H9 (cell line): ENCODE results near the gene PMM2. TPM values are rescaled to one million over a fixed set of nuclear protein-coding genes. Genes with fewer than 3 reads are reported as not detected.

Experiments used
- DNase-seq: peaks from one replicate; pipeline ENCODE4 v3.0.0-alpha.2; 2017
- H2AFZ ChIP-seq: one replicate; pipeline ENCODE4 v1.6.1; 2013; ENCODE audit warnings: mild to moderate bottlenecking, low read length, control low read depth, moderate library complexity
- H2AK5ac ChIP-seq: 2 replicates; pipeline ENCODE4 v1.6.1; 2013; ENCODE audit warnings: low read length, control low read depth, mixed read lengths; ENCODE audit not compliant: insufficient read length
- H2BK120ac ChIP-seq: one replicate; pipeline ENCODE4 v1.6.1; 2013; ENCODE audit warnings: low read depth, mild to moderate bottlenecking, low read length, control low read depth, inconsistent platforms; ENCODE audit not compliant: poor library complexity, severe bottlenecking
- H2BK12ac ChIP-seq: 2 replicates; pipeline ENCODE4 v1.6.1; 2013; ENCODE audit warnings: low read length, control low read depth, mixed read lengths, low read depth; ENCODE audit not compliant: insufficient read length
- H2BK15ac ChIP-seq: 2 replicates; pipeline ENCODE4 v1.6.1; 2013; ENCODE audit warnings: low read depth, low read length, control low read depth
- H2BK20ac ChIP-seq: one replicate; pipeline ENCODE4 v1.6.1; 2013; ENCODE audit warnings: low read depth, mild to moderate bottlenecking, low read length, control low read depth, inconsistent platforms; ENCODE audit not compliant: poor library complexity, severe bottlenecking
- H2BK5ac ChIP-seq: 2 replicates; pipeline ENCODE4 v1.6.1; 2013; ENCODE audit warnings: low read length, control low read depth, mixed read lengths; ENCODE audit not compliant: insufficient read length
- H3K14ac ChIP-seq: 2 replicates; pipeline ENCODE4 v1.6.1; 2013; ENCODE audit warnings: low read length, control low read depth; ENCODE audit not compliant: insufficient read depth
- H3K18ac ChIP-seq: 2 replicates; pipeline ENCODE4 v1.6.1; 2013; ENCODE audit warnings: low read depth, mild to moderate bottlenecking, mixed read lengths, low read length, control low read depth; ENCODE audit not compliant: insufficient read length
- H3K23ac ChIP-seq: 2 replicates; pipeline ENCODE4 v1.6.1; 2013; ENCODE audit warnings: low read length, control low read depth, mixed read lengths, low read depth; ENCODE audit not compliant: insufficient read length
- H3K23me2 ChIP-seq: 2 replicates; pipeline ENCODE4 v1.6.1; 2013; ENCODE audit warnings: low read depth, mild to moderate bottlenecking, mixed read lengths, low read length, control low read depth; ENCODE audit not compliant: insufficient read length, poor library complexity, severe bottlenecking
- H3K27ac ChIP-seq: 2 replicates; pipeline ENCODE4 v1.5.1; 2013; ENCODE audit warnings: low read length, control low read depth, mixed read lengths, low read depth; ENCODE audit not compliant: insufficient read length
- H3K27me3 ChIP-seq: 2 replicates; pipeline ENCODE4 v1.6.1; 2013; ENCODE audit warnings: low read length, control low read depth, inconsistent platforms; ENCODE audit not compliant: insufficient read depth
- H3K4ac ChIP-seq: 2 replicates; pipeline ENCODE4 v1.6.1; 2013; ENCODE audit warnings: low read depth, mild to moderate bottlenecking, control low read depth, inconsistent platforms, low read length, moderate library complexity
- H3K4me1 ChIP-seq: 2 replicates; pipeline ENCODE4 v1.6.1; 2013; ENCODE audit warnings: low read length, control low read depth, inconsistent platforms; ENCODE audit not compliant: insufficient read depth
- H3K4me2 ChIP-seq: 2 replicates; pipeline ENCODE4 v1.6.1; 2013; ENCODE audit warnings: low read length, control low read depth, mixed read lengths; ENCODE audit not compliant: insufficient read length, insufficient read depth
- H3K56ac ChIP-seq: 2 replicates; pipeline ENCODE4 v1.6.1; 2013; ENCODE audit warnings: low read depth, mild to moderate bottlenecking, mixed read lengths, low read length, control low read depth; ENCODE audit not compliant: insufficient read length
- H3K79me1 ChIP-seq: 2 replicates; pipeline ENCODE4 v1.6.1; 2013; ENCODE audit warnings: low read depth, mild to moderate bottlenecking, moderate library complexity, low read length, control low read depth, inconsistent platforms; ENCODE audit not compliant: insufficient read depth, poor library complexity, severe bottlenecking
- H3K79me2 ChIP-seq: 2 replicates; pipeline ENCODE4 v1.6.1; 2013; ENCODE audit warnings: low read length, control low read depth, inconsistent platforms; ENCODE audit not compliant: insufficient read depth
- H3K9ac ChIP-seq: 2 replicates; pipeline ENCODE4 v1.6.1; 2013; ENCODE audit warnings: low read length, control low read depth, mixed read lengths; ENCODE audit not compliant: insufficient read length; ENCODE audit errors: extremely low read depth
- H3K9me3 ChIP-seq: one replicate; pipeline ENCODE4 v1.6.1; 2013; ENCODE audit warnings: low read depth, low read length, inconsistent platforms; ENCODE audit not compliant: control insufficient read depth
- H3T11ph ChIP-seq: one replicate; pipeline ENCODE4 v1.6.1; 2013; ENCODE audit warnings: mild to moderate bottlenecking, low read length, control low read depth, inconsistent platforms
- H4K20me1 ChIP-seq: one replicate; pipeline ENCODE4 v1.6.1; 2013; ENCODE audit not compliant: control insufficient read depth, insufficient read length, insufficient read depth
- H4K5ac ChIP-seq: 2 replicates; pipeline ENCODE4 v1.6.1; 2013; ENCODE audit warnings: low read depth, mild to moderate bottlenecking, mixed read lengths, low read length, control low read depth; ENCODE audit not compliant: insufficient read length
- H4K8ac ChIP-seq: replicated peaks from 2 replicates; pipeline ENCODE4 v1.6.1; 2013; ENCODE audit warnings: low read length, control low read depth, mixed read lengths, low read depth; ENCODE audit not compliant: insufficient read length
- H4K91ac ChIP-seq: 2 replicates; pipeline ENCODE4 v1.6.1; 2013; ENCODE audit warnings: low read depth, mild to moderate bottlenecking, moderate library complexity, mixed read lengths, low read length, control low read depth; ENCODE audit not compliant: insufficient read length
- H3K27ac Mint-ChIP-seq, 3 experiments: 2 replicates in 2 of 3; 3 replicates in 1 of 3; pipeline ENCODE4 v1.8.0; 2020 to 2021; ENCODE audit warnings: mixed read lengths in 3 of 3, mild to moderate bottlenecking in 1 of 3, moderate library complexity in 1 of 3
- H3K27me3 Mint-ChIP-seq: 2 replicates; pipeline ENCODE4 v1.8.0; 2021; ENCODE audit warnings: low read depth, mild to moderate bottlenecking, moderate library complexity, mixed read lengths
- H3K36me3 Mint-ChIP-seq, 3 experiments: 2 replicates in 2 of 3; 3 replicates in 1 of 3; pipeline ENCODE4 v1.8.0; 2020 to 2021; ENCODE audit warnings: low read depth in 3 of 3, mixed read lengths in 3 of 3; ENCODE audit not compliant: insufficient read depth in 1 of 3
- H3K4me1 Mint-ChIP-seq, 2 experiments: 2 replicates each; pipeline ENCODE4 v1.8.0; 2020; ENCODE audit warnings: mixed read lengths in 2 of 2
- H3K4me3 Mint-ChIP-seq, 2 experiments: 2 replicates in 1 of 2; 3 replicates in 1 of 2; pipeline ENCODE4 v1.8.0; 2020 to 2021; ENCODE audit warnings: mild to moderate bottlenecking in 2 of 2, mixed read lengths in 2 of 2, moderate library complexity in 1 of 2
- H3K9me3 Mint-ChIP-seq, 2 experiments: 2 replicates in 1 of 2; 3 replicates in 1 of 2; pipeline ENCODE4 v1.8.0; 2020; ENCODE audit warnings: mild to moderate bottlenecking in 2 of 2, mixed read lengths in 2 of 2, moderate library complexity in 1 of 2
- WGBS: extraction: QIAGEN DNeasy Blood & Tissue Kit; methylation state at CpG from one replicate; pipeline ENCODE4 v1.1.7; 2013; ENCODE audit warnings: missing lambda C conversion rate, low lambda C conversion rate, mixed read lengths; ENCODE audit not compliant: insufficient read length; ENCODE audit errors: extremely low coverage; 5-methylcytosine and 5-hydroxymethylcytosine counted together
- total RNA-seq: library from RNA; stranded (reverse); gene quantifications from 2 replicates; pipeline ENCODE4 v1.2.1, GENCODE V29; 2021
- TF ChIP-seq, protein P1 (sequence below): fragments of 200-600 bp; sonication (generic); conservative IDR thresholded peaks from 3 replicates; pipeline ENCODE4 v1.8.0; 2021; ENCODE audit warnings: antibody characterized with exemption, mild to moderate bottlenecking

PMM2 gene
- total RNA-seq, 1 experiment from 2014 or later, result 82.7 TPM

DNA sequence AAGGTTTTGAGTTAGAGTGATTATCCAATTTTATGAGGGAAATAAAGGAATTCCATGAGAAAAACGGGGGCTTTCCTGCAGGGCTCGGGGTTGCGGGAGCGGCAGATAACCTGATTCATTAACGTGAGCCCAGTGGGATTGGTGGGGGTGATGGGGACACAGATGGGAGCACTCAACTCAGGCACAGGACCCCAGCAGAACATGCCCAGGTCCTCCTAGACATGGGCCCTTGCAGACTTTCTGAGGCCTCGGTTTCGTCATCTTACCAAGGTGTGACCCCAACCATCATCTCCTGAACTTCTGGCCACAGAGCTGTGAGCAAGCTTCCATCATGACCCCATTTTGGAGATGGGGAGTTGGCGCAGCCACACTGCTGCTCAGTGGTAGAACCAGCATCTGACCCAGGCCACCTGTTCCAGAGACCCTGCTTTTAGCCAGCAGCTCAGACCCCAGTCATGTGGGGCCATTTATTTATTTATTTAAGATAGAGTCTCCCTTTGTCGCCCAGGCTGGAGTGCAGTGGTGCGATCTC is 48.8 kb downstream of the PMM2 start:
- H2BK12ac ChIP-seq, result no peak overlapping the region
- no peaks in the 10 kb centered on the region for H3K27me3 ChIP-seq
- DNase-seq, result peak; percentile 23
- TF ChIP-seq, protein P1, sequence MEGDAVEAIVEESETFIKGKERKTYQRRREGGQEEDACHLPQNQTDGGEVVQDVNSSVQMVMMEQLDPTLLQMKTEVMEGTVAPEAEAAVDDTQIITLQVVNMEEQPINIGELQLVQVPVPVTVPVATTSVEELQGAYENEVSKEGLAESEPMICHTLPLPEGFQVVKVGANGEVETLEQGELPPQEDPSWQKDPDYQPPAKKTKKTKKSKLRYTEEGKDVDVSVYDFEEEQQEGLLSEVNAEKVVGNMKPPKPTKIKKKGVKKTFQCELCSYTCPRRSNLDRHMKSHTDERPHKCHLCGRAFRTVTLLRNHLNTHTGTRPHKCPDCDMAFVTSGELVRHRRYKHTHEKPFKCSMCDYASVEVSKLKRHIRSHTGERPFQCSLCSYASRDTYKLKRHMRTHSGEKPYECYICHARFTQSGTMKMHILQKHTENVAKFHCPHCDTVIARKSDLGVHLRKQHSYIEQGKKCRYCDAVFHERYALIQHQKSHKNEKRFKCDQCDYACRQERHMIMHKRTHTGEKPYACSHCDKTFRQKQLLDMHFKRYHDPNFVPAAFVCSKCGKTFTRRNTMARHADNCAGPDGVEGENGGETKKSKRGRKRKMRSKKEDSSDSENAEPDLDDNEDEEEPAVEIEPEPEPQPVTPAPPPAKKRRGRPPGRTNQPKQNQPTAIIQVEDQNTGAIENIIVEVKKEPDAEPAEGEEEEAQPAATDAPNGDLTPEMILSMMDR, result no peak
- H3K9ac ChIP-seq, result no peak overlapping the region
- H4K91ac ChIP-seq, result no peak overlapping the region
- H3K27ac Mint-ChIP-seq, result peak overlapping the region in 1 of 3 experiments; percentile 53; a peak in 1 of 7 replicates
- peaks cover 26 to 63% (median 44%) of the 10 kb centered on the region in 3 experiments for H3K36me3 Mint-ChIP-seq
- peaks cover 38 to 45% of the 10 kb centered on the region in 2 experiments for H3K4me1 Mint-ChIP-seq
- H3K56ac ChIP-seq, result no peak overlapping the region
- no peak overlapping the region for H2AFZ ChIP-seq
- H3K9me3 ChIP-seq, result no peaks in the 10 kb centered on the region
- H2BK20ac ChIP-seq, result no peak overlapping the region
- no peak overlapping the region for H3K18ac ChIP-seq
- H4K5ac ChIP-seq, result no peak overlapping the region
- no peak overlapping the region for H3T11ph ChIP-seq
- no peak overlapping the region for H2BK5ac ChIP-seq
- no peak overlapping the region for H4K8ac ChIP-seq
- no peak overlapping the region for H3K23ac ChIP-seq
- H3K4ac ChIP-seq, result no peak overlapping the region
- no peak overlapping the region for H2BK120ac ChIP-seq
- WGBS, result no CpG with 5 or more reads among the region's 10 CpGs
- H3K4me1 ChIP-seq, result no peaks in the 10 kb centered on the region
- no peaks in the 10 kb centered on the region; a peak in 1 of 5 replicates for H3K9me3 Mint-ChIP-seq
- H3K4me2 ChIP-seq, result no peak overlapping the region
- H3K79me2 ChIP-seq, result no peaks in the 10 kb centered on the region
- no peaks in the 10 kb centered on the region for H3K23me2 ChIP-seq
- H2BK15ac ChIP-seq, result no peak overlapping the region
- no peak overlapping the region; a peak in 1 of 5 replicates for H3K4me3 Mint-ChIP-seq
- no peaks in the 10 kb centered on the region for H3K79me1 ChIP-seq
- no peaks in the 10 kb centered on the region; the same call in 1 of the 2 replicates for H3K27me3 Mint-ChIP-seq
- H3K14ac ChIP-seq, result no peak overlapping the region
- peaks cover 4% of the 10 kb centered on the region for H4K20me1 ChIP-seq
- H2AK5ac ChIP-seq, result no peak overlapping the region
- no peak overlapping the region for H3K27ac ChIP-seq
